Hematopoietic multipotent progenitor cell treated with erythropoietin and hydrocortisone succinate and interleukin-3 and kit ligand, for 6 days (in vitro differentiated cells): ENCODE results near the gene CLGN.
"Not testable (repeated sequence)": the region's sequence is repeated elsewhere in the genome, so short reads cannot be mapped to it uniquely, and the experiment has no call there.

ENCODE experiments used
- DNase-seq: peaks from one replicate; pipeline ENCODE4 v3.0.0-alpha.2; 2015

CLGN gene, protein sequence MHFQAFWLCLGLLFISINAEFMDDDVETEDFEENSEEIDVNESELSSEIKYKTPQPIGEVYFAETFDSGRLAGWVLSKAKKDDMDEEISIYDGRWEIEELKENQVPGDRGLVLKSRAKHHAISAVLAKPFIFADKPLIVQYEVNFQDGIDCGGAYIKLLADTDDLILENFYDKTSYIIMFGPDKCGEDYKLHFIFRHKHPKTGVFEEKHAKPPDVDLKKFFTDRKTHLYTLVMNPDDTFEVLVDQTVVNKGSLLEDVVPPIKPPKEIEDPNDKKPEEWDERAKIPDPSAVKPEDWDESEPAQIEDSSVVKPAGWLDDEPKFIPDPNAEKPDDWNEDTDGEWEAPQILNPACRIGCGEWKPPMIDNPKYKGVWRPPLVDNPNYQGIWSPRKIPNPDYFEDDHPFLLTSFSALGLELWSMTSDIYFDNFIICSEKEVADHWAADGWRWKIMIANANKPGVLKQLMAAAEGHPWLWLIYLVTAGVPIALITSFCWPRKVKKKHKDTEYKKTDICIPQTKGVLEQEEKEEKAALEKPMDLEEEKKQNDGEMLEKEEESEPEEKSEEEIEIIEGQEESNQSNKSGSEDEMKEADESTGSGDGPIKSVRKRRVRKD

DNA sequence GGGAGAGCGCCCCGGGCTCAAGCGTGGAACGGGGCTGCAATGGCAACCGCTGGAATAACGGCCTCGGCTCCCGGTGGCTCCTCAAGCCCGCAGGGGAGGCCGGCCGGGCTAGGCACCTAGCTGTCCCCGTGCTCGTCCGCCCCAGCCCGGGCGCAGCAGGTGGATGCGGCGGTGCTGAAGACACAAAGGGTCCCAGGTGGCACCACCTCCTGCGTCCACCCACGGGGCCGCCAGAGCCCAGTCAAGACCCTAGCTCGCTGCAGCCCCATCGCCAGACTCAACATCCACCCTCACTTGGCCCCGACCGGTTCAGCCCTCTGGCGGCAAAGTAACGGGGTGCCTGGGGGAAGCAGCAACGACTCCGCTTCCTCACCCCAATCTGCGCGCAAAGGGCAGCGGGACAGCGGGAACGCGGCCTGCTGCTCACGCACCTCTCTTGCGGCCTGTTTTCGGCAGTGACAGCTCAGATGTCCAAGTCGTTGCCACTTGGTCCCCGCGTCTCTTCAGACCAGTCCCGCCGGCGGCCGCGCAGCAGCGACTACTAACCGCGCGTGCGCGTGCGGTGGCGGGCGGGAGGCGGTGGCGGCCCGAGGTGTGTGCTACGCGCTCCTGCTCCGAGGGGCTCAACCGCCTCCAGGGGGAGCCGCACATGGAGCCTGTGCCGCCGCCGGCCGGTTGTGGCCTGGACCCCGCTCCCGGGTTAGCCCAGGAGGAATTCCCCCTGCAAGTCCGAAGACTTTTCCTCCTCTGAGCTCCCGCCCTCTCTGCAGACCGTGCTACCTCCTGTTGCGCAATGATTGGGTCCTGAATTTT, at the start of gene CLGN:
TSS of gene CLGN (minus strand) at position 543 of the 813 bp plus-strand sequence. CDS start 14,570 bp downstream, outside the sequence.
- peak; percentile 84 for DNase-seq

DNA sequence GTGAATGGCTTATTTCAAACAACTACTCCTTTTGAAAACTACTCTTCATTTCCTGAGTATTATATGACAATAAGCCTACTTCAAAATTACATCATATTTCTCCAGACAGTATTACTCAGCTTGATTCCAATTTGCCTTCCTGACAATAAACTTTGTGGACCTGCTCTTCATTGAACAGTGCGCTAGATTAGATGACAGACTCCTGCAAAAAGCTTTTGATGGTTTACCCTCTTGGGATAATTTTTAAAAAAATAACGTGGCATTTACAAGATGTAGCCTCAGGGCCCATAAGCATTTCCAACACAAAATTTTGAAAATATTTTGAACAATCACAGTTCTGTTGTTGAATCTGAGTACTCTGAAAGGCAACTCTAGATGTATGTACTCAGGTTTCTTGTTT, 44.7 kb upstream of the CLGN start:
- DNase-seq, result no peak

- DNase-seq, result no peak
Observed at GRCh38 chr4:140469791-140470733, 42.6 kb upstream of the CLGN start.

DNA sequence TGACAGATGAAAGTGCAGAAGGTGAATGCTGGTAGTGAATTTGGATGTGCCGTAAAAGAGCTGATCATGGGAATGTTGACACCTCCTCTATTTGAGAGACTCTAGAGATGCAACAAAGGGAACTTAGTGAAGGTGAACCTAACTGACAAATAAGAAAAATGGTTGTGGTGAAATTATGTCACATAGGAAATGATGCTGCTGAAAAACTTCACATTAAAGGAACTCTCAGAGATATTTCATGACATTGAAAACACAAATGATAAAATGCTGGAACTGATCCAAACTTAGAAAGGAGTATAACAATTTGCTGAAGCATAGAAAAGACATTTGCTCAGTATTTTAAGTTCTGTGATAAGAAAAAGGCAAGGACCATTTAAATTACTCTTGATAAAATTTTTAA, 38.7 kb upstream of the CLGN start:
- peak; percentile 19 for DNase-seq

DNA sequence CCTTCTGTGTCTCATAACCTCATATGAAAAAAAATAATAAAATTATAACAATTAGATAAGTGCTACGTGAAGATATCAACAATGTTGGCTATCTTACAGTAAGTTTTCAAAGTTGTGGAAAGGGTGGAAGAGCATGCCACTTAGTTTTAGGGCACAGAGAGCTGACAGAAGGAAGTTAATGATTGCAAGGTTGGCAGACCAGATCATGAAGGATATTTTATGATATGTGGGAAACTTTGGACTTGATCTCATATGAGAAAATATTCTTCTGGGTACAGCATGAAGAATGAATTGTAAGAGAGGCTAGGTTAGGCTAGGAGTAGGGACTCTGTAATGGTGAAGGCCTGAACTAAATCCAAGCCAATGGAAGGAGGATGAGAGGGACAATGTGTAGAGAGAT, 36.2 kb upstream of the CLGN start:
- no peak for DNase-seq

- no peak for DNase-seq
Observed at GRCh38 chr4:140463182-140463581, 35.7 kb upstream of the CLGN start.

DNA sequence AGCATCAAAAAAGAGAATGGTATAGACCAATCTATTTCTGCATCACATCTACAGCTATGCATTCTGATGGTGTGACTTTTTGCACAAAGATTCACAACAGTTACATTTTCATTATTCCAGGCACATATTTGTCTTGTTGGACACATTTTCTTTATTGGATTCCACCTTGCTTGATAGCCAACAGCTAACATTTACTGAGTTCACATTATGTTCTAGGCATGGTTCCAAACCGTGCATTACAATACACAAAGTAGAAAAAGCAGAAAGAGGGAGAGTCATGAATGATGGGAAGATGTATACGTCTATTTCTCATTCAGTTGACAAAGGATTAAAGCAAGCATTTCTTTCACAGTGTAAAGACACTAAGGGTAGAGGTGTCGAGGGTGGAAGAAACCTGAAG, 22.9 kb upstream of the CLGN start:
- DNase-seq, result no peak

GRCh38 chr4:140448830-140449229, 21.4 kb upstream of the CLGN start:
- peak; percentile 30 for DNase-seq

- no peak for DNase-seq
Observed at GRCh38 chr4:140448162-140448561, 20.7 kb upstream of the CLGN start.

GRCh38 chr4:140444347-140444746, 16.9 kb upstream of the CLGN start:
- DNase-seq, result not testable (repeated sequence)

DNA sequence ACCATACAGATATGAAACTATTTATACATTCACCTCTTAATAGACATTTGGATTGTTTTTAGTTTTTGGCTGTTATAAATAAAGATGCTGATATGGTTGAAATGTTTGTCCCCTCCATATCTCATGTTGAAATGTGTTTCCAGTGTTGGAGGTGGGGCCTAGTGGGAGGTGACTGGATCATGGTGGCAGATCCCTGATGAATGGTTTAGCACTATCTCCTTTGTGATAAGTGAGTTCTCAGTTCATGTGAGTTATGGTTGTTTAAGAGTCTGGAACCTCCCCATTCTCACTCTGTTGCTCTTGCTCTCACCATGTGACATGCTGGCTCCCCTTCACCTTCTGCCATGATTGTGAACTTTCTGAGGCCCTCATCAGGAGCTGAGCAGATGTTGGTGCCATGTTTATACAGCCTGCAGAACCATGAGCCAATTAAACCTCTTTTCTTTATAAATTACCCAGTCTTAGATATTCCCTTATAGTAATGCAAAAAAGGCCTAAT, 12.2 kb upstream of the CLGN start:
- DNase-seq, result no peak

DNA sequence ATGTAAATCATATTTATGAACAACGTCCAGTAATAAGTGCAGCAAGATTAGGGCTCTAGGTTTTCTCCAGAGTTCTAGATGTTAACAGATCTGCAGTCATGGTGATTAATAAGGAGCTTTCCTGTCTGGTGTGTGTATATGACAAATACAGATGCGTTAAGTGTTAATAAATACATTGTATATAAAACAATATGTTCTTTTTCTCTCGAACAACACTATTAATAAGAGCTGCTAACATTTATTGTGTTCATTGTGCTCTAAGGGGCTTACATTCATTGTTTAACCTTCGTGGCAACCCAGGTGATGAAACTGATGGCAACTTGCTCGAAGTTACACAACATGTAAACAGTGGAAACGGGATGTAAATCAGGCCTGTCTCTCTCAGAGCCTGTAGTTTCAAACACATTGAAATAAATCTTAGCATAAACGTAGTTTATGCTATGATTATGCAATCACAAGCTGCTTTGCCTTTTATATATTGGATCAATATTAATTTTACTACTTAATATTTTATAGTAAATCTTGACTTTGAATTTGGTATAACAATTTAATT, 547 bp upstream of the CLGN start:
- no peak for DNase-seq

DNA sequence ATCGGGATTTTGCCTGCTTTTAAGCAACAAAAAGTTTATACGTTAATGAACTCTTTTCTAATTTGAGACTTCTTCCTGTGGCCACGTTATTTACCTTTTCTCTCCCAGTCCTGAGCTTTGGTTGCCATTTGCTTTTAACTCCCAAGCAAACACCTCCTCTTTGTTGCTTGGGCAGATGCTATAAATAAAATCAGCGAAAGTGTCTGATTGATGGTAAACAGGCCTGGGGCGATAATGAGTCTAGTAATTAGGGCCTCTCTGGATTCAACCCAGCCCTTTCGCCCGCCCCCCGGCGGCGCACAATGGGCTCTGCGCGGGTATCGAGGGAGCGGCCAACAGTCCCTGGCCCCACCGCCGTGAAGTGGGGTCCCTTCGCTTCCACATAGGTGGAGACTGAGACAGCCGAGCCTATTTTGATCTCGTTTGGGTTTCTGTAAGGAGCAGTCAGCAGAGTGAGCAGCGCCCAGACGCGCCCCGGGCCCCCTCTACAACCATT, 790 bp downstream of the CLGN start:
- DNase-seq, result peak; percentile 70

DNA sequence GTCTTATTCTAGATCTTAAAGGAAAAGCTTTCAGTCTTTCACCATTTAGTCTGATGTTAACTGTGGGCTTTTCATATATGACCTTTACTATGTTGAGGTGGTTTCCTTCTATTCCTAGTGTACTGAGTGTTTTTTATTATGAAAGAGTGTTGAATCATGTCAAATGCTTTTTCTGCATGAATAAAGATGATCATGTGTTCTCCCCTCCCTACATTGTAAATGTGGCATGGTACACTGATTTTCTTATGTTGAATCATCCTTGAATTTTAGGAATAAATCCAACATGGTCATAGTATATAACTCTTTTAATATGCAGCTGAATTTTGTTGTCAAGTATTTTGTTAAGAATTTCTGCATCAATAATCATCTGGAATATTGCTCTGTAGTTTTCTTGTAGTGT, 4.3 kb downstream of the CLGN start:
- no peak for DNase-seq

DNA sequence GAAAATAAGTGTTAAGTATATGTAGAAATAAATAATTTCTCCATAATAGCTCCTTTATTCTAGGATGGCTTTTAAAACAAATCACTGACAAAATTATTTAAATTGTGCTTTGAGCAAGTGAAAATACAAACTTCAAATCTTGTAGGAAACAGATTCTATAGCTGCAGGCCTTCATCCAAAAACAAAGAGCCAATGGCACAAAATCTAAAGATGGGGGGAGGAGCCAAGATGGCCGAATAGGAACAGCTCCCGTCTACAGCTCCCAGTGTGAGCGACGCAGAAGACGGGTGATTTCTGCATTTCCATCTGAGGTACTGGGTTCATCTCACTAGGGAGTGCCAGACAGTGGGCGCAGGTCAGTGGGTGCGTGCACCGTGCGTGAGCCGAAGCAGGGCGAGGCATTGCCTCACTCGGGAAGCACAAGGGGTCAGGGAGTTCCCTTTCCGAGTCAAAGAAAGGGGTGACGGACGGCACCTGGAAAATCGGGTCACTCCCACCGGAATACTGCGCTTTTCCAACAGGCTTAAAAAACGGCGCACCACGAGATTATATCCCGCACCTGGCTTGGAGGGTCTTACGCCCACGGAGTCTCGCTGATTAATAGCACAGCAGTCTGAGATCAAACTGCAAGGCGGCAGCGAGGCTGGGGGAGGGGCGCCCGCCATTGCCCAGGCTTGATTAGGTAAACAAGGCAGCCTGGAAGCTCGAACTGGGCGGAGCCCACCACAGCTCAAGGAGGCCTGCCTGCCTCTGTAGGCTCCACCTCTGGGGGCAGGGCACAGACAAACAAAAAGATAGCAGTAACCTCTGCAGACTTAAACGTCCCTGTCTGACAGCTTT, 14.1 kb downstream of the CLGN start:
- not testable (repeated sequence) for DNase-seq

DNA sequence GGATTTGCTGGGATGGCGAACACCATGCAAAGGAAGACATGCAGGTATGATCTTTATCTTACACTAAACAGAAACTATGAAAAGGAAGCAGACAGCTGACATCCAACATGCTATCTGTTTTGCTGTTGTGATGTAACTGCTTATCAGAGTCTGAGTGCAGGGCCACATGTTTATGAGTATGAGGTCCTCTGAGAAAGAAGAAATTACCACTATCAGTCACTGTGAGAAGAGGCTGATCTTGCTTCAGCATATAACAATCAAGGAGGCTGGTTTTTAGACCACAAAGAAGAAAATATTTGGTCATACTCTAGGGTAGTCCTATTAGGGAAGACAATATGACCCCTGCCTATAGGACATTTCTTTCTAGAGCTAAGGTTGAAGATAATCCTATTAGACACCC, 18.5 kb downstream of the CLGN start:
- DNase-seq, result peak; percentile 12

DNA sequence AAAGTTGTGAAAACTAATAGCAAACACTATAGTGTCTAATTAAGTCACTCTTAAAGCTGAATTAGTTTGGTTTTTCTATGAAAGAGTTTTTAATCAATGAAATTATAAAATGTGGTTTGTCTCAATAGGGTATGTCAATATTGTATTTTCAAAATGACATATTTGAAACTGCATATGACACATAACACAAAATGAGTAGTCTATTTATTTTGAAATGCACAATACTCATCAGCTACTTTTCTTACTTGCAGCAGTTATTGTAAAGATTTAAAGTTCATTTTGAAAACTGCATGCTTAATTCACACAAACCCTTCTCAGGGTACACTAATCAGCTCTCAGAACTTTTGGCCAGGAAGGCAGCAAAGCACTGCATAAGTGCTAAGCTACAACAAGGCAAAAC, 21.2 kb downstream of the CLGN start:
- DNase-seq, result no peak

- no peak for DNase-seq
Observed at GRCh38 chr4:140400111-140400510, 27.3 kb downstream of the CLGN start.

GRCh38 chr4:140395668-140396067, 31.8 kb downstream of the CLGN start:
- DNase-seq, result no peak

GRCh38 chr4:140388015-140388414, 39.4 kb downstream of the CLGN start:
- DNase-seq, result no peak

DNA sequence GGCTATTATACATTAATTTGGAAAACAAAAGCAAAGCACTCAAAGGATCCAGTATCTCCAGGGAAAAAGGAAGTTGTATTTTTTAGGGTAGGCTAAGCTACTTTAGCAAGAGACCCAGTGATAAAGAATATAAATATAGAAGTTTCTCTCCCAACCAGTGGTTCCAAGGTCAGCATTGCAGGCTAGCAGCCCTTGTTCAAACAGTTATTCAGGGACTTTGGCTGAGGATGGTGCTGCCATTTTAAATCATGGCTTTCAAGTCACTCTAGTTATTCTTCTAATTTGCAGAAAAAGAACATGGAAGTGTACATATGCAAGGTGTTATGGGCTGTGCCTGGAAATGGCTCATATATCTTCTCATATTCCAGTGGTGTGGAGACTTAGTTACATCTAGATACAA, 44.7 kb downstream of the CLGN start:
- DNase-seq, result no peak
